ENCODE measurements around the gene MET. TPM values are rescaled to one million over a fixed set of nuclear protein-coding genes. Genes with fewer than 3 reads are reported as not detected.
"Not testable (repeated sequence)": the region's sequence is repeated elsewhere in the genome, so short reads cannot be mapped to it uniquely, and the experiment has no call there.

Gene MET
- total and polyA plus RNA-seq, 4 donors: 10.2 to 41.9 (median 25.4) TPM

GRCh38 chr7:116753130-116753529, 81.1 kb downstream of the MET start (continued):
- TF ChIP-seq, protein P1, sequence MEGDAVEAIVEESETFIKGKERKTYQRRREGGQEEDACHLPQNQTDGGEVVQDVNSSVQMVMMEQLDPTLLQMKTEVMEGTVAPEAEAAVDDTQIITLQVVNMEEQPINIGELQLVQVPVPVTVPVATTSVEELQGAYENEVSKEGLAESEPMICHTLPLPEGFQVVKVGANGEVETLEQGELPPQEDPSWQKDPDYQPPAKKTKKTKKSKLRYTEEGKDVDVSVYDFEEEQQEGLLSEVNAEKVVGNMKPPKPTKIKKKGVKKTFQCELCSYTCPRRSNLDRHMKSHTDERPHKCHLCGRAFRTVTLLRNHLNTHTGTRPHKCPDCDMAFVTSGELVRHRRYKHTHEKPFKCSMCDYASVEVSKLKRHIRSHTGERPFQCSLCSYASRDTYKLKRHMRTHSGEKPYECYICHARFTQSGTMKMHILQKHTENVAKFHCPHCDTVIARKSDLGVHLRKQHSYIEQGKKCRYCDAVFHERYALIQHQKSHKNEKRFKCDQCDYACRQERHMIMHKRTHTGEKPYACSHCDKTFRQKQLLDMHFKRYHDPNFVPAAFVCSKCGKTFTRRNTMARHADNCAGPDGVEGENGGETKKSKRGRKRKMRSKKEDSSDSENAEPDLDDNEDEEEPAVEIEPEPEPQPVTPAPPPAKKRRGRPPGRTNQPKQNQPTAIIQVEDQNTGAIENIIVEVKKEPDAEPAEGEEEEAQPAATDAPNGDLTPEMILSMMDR (IDR thresholded peaks at IDR 0.05; ENCODE audit: low read depth, low read length, missing input control): no peak
- TF ChIP-seq JUND (IDR thresholded peaks at IDR 0.05): no peak
- no peak for TF ChIP-seq GABPA (IDR thresholded peaks at IDR 0.05 in 1 of 2, conservative IDR thresholded peaks at IDR 0.05 in 1 of 2)
- no peak for TF ChIP-seq FOXA2 (IDR thresholded peaks at IDR 0.05)
- TF ChIP-seq MAX (IDR thresholded peaks at IDR 0.05): no peak
- no peak for TF ChIP-seq YY1 (IDR thresholded peaks at IDR 0.05)

DNA sequence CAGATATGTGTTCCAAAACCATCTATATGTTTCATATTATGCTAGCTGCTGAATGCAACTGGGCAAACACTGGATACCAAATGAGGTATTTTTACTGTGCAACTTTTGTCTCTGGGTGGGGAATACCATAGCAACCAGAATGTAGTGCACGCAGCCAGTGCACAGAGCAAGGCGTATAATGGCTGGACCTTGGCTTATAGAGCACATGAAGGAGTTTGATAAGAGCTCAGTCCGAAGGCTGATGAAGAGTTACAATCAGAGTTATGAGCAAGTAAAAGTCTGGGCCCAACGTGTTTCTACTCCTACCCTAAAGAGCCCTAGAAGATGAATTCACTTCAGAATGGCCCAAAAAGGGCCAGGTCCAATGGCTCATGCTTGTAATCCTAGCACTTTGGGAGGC, 82.2 kb downstream of the MET start:
- Histone ChIP-seq H3K4me1 (ENCODE audit: control insufficient read depth in 4 of 4, insufficient read depth in 4 of 4, low read length in 3 of 4) (no peaks in the 10 kb centered on the region), H3K9me3 (ENCODE audit: control insufficient read depth in 4 of 4, low read length in 3 of 4) (no peaks in the 10 kb centered on the region), H3K27me3 (ENCODE audit: control insufficient read depth in 4 of 4, insufficient read depth in 4 of 4, low read length in 3 of 4) (no peaks in the 10 kb centered on the region), H3K9ac (ENCODE audit: low read depth in 1 of 2, low read length in 2 of 2) (no peak overlapping the region), H3K36me3 (ENCODE audit: control insufficient read depth in 4 of 4, insufficient read depth in 3 of 4, low read depth in 1 of 4, low read length in 3 of 4) (peaks cover 0 to 11% (median 5%) of the 10 kb centered on the region in 4 donors), H3K27ac (ENCODE audit: low read depth in 1 of 2, low read length in 2 of 2) (no peak overlapping the region), H3K4me3 (ENCODE audit: low read depth in 1 of 3, low read length in 3 of 3) (no peak overlapping the region)
- 94% methylated on average over 4 of the region's 4 CpGs for WGBS
- TF ChIP-seq NR2F2 (IDR thresholded peaks at IDR 0.05) (no peak), RAD21 (IDR thresholded peaks at IDR 0.05) (no peak), TAF1 (conservative IDR thresholded peaks at IDR 0.05) (no peak), MAX (IDR thresholded peaks at IDR 0.05) (no peak), YY1 (IDR thresholded peaks at IDR 0.05) (no peak), HNF4A (conservative IDR thresholded peaks at IDR 0.05) (no peak)
- TF ChIP-seq, protein P2, sequence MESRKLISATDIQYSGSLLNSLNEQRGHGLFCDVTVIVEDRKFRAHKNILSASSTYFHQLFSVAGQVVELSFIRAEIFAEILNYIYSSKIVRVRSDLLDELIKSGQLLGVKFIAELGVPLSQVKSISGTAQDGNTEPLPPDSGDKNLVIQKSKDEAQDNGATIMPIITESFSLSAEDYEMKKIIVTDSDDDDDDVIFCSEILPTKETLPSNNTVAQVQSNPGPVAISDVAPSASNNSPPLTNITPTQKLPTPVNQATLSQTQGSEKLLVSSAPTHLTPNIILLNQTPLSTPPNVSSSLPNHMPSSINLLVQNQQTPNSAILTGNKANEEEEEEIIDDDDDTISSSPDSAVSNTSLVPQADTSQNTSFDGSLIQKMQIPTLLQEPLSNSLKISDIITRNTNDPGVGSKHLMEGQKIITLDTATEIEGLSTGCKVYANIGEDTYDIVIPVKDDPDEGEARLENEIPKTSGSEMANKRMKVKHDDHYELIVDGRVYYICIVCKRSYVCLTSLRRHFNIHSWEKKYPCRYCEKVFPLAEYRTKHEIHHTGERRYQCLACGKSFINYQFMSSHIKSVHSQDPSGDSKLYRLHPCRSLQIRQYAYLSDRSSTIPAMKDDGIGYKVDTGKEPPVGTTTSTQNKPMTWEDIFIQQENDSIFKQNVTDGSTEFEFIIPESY (IDR thresholded peaks at IDR 0.05): no peak
- TF ChIP-seq, protein P1 (IDR thresholded peaks at IDR 0.05; ENCODE audit: low read depth, low read length, missing input control): no peak
- DNase-seq (ENCODE audit: low spot score): no peak

DNA sequence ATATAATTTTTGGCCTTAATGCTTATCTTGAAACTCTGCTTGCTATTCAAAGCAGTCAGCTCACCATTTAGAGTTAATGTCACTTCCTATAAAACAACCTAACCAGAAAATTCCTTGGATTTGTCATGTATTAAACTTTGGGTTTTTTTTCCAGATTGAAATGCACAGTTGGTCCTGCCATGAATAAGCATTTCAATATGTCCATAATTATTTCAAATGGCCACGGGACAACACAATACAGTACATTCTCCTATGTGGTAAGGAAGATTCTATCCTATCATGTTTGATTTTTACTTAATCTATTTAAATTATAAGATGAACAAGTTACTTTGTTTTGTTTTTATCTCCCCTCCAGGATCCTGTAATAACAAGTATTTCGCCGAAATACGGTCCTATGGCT, 85.3 kb downstream of the MET start:
- 98% methylated on average over 4 of the region's 4 CpGs for WGBS
- Histone ChIP-seq H3K4me3 (ENCODE audit: low read depth in 1 of 3, low read length in 3 of 3) (no peak overlapping the region), H3K9ac (ENCODE audit: low read depth in 1 of 2, low read length in 2 of 2) (no peak overlapping the region), H3K9me3 (ENCODE audit: control insufficient read depth in 4 of 4, low read length in 3 of 4) (no peaks in the 10 kb centered on the region), H3K4me1 (ENCODE audit: control insufficient read depth in 4 of 4, insufficient read depth in 4 of 4, low read length in 3 of 4) (no peaks in the 10 kb centered on the region), H3K36me3 (ENCODE audit: control insufficient read depth in 4 of 4, insufficient read depth in 3 of 4, low read depth in 1 of 4, low read length in 3 of 4) (peaks cover 0 to 12% (median 8%) of the 10 kb centered on the region in 4 donors), H3K27ac (ENCODE audit: low read depth in 1 of 2, low read length in 2 of 2) (no peak overlapping the region), H3K27me3 (ENCODE audit: control insufficient read depth in 4 of 4, insufficient read depth in 4 of 4, low read length in 3 of 4) (no peaks in the 10 kb centered on the region)
- no peak for DNase-seq (ENCODE audit: low spot score)
- TF ChIP-seq EGR1 (IDR thresholded peaks at IDR 0.05; ENCODE audit: low read depth in 2 of 2) (no peak), ATF3 (IDR thresholded peaks at IDR 0.05) (no peak), FOXA2 (IDR thresholded peaks at IDR 0.05) (no peak), RXRA (IDR thresholded peaks at IDR 0.05) (no peak), SP1 (IDR thresholded peaks at IDR 0.05) (no peak), RAD21 (IDR thresholded peaks at IDR 0.05) (no peak)

GRCh38 chr7:116759642-116760041, 87.6 kb downstream of the MET start:
- H3K9ac ChIP-seq (ENCODE audit: low read depth in 1 of 2, low read length in 2 of 2); H3K27ac ChIP-seq (ENCODE audit: low read depth in 1 of 2, low read length in 2 of 2); H3K27me3 ChIP-seq (ENCODE audit: control insufficient read depth in 4 of 4, insufficient read depth in 4 of 4, low read length in 3 of 4); DNase-seq (ENCODE audit: low spot score); H3K9me3 ChIP-seq (ENCODE audit: control insufficient read depth in 4 of 4, low read length in 3 of 4); H3K4me1 ChIP-seq (ENCODE audit: control insufficient read depth in 4 of 4, insufficient read depth in 4 of 4, low read length in 3 of 4); H3K4me3 ChIP-seq (ENCODE audit: low read depth in 1 of 3, low read length in 3 of 3): not testable (repeated sequence)
- H3K36me3 ChIP-seq (ENCODE audit: control insufficient read depth in 4 of 4, insufficient read depth in 3 of 4, low read depth in 1 of 4, low read length in 3 of 4): peaks cover 0 to 17% (median 6%) of the 10 kb centered on the region in 4 donors
- 95% methylated on average over 5 of the region's 5 CpGs for WGBS
